ENCODE measurements around the gene ECI1.
"Not testable (repeated sequence)": the region's sequence is repeated elsewhere in the genome, so short reads cannot be mapped to it uniquely, and the experiment has no call there.

The ECI1 gene

GRCh38 chr16:2257726-2258125, 6.3 kb upstream of the ECI1 start:
- no peaks in the 10 kb centered on the region for H3K4me1 Mint-ChIP-seq (ENCODE audit: low read depth in 2 of 2)
- ATAC-seq (replicated peaks): no peak
- H3K36me3 Mint-ChIP-seq (ENCODE audit: insufficient read depth): peaks cover 100% of the 10 kb centered on the region
- no peaks in the 10 kb centered on the region for H3K27me3 Mint-ChIP-seq
- no peaks in the 10 kb centered on the region for H3K9me3 Mint-ChIP-seq
- no peak overlapping the region for H3K27ac Mint-ChIP-seq
- H3K4me3 Mint-ChIP-seq: no peak overlapping the region
- DNase-seq: no peak

- H3K27me3 Mint-ChIP-seq: no peaks in the 10 kb centered on the region
- ATAC-seq (replicated peaks): no peak
- peak overlapping the region in 1 of 2 donors; percentile 65 for H3K27ac Mint-ChIP-seq
- H3K4me3 Mint-ChIP-seq: no peak overlapping the region
- no peaks in the 10 kb centered on the region for H3K4me1 Mint-ChIP-seq (ENCODE audit: low read depth in 2 of 2)
- DNase-seq: no peak
- peaks cover 100% of the 10 kb centered on the region for H3K36me3 Mint-ChIP-seq (ENCODE audit: insufficient read depth)
- no peaks in the 10 kb centered on the region for H3K9me3 Mint-ChIP-seq
Measured at GRCh38 chr16:2256531-2257140, 5.2 kb upstream of the ECI1 start.

- H3K36me3 Mint-ChIP-seq (ENCODE audit: insufficient read depth): peaks cover 82% of the 10 kb centered on the region
- H3K4me3 Mint-ChIP-seq: no peak overlapping the region
- H3K27ac Mint-ChIP-seq: peak overlapping the region; percentile 49 to 75
- no peaks in the 10 kb centered on the region for H3K9me3 Mint-ChIP-seq
- ATAC-seq (replicated peaks) (no peak), DNase-seq (no peak)
- no peaks in the 10 kb centered on the region for H3K27me3 Mint-ChIP-seq
- peaks cover 2 to 4% of the 10 kb centered on the region in 2 donors for H3K4me1 Mint-ChIP-seq (ENCODE audit: low read depth in 2 of 2)
Measured at GRCh38 chr16:2253293-2253692, 1.9 kb upstream of the ECI1 start.

GRCh38 chr16:2252806-2253148, 1.4 kb upstream of the ECI1 start:
- Mint-ChIP-seq H3K4me1 (ENCODE audit: low read depth in 2 of 2) (peaks cover 2 to 4% of the 10 kb centered on the region in 2 donors), H3K27me3 (no peaks in the 10 kb centered on the region), H3K4me3 (peak overlapping the region in 1 of 2 donors; percentile 88), H3K27ac (peak overlapping the region; percentile 49 to 75), H3K9me3 (no peaks in the 10 kb centered on the region), H3K36me3 (ENCODE audit: insufficient read depth) (peaks cover 77% of the 10 kb centered on the region)
- DNase-seq: no peak
- ATAC-seq (replicated peaks): no peak

- H3K4me3 Mint-ChIP-seq: peak overlapping the region; percentile 87 to 88
- ATAC-seq (replicated peaks) (peak; percentile 27), DNase-seq (peak; percentile 28 to 37 (median 31))
- peak overlapping the region; percentile 91 to 92 for H3K27ac Mint-ChIP-seq
- peaks cover 2 to 4% of the 10 kb centered on the region in 2 donors for H3K4me1 Mint-ChIP-seq (ENCODE audit: low read depth in 2 of 2)
- H3K27me3 Mint-ChIP-seq: no peaks in the 10 kb centered on the region
- H3K9me3 Mint-ChIP-seq: no peaks in the 10 kb centered on the region
- peaks cover 57% of the 10 kb centered on the region for H3K36me3 Mint-ChIP-seq (ENCODE audit: insufficient read depth)
Measured at GRCh38 chr16:2250652-2251295, 613 bp downstream of the ECI1 start.

GRCh38 chr16:2246301-2246885, 5.0 kb downstream of the ECI1 start:
- DNase-seq (no peak), ATAC-seq (replicated peaks) (no peak)
- Mint-ChIP-seq H3K4me3 (no peak overlapping the region), H3K9me3 (no peaks in the 10 kb centered on the region), H3K27me3 (no peaks in the 10 kb centered on the region), H3K36me3 (ENCODE audit: insufficient read depth) (peaks cover 17% of the 10 kb centered on the region), H3K27ac (no peak overlapping the region), H3K4me1 (ENCODE audit: low read depth in 2 of 2) (peaks cover 2 to 4% of the 10 kb centered on the region in 2 donors)

GRCh38 chr16:2244926-2245795, 6.2 kb downstream of the ECI1 start:
- Mint-ChIP-seq H3K27ac (no peak overlapping the region), H3K27me3 (no peaks in the 10 kb centered on the region), H3K9me3 (no peaks in the 10 kb centered on the region), H3K36me3 (ENCODE audit: insufficient read depth) (peaks cover 8% of the 10 kb centered on the region), H3K4me3 (no peak overlapping the region), H3K4me1 (ENCODE audit: low read depth in 2 of 2) (no peaks in the 10 kb centered on the region)
- no peak for ATAC-seq (replicated peaks)
- DNase-seq: no peak

- H3K4me1 Mint-ChIP-seq (ENCODE audit: low read depth in 2 of 2): no peaks in the 10 kb centered on the region
- ATAC-seq (replicated peaks) (no peak), DNase-seq (no peak)
- peak overlapping the region in 1 of 2 donors; percentile 57 for H3K27ac Mint-ChIP-seq
- H3K4me3 Mint-ChIP-seq: no peak overlapping the region
- peaks cover 4% of the 10 kb centered on the region for H3K36me3 Mint-ChIP-seq (ENCODE audit: insufficient read depth)
- H3K9me3 Mint-ChIP-seq: no peaks in the 10 kb centered on the region
- H3K27me3 Mint-ChIP-seq: no peaks in the 10 kb centered on the region
Measured at GRCh38 chr16:2244301-2244700, 7.1 kb downstream of the ECI1 start.

GRCh38 chr16:2243781-2244180, 7.6 kb downstream of the ECI1 start:
- ATAC-seq (replicated peaks) (no peak), DNase-seq (no peak)
- peaks cover 4% of the 10 kb centered on the region for H3K36me3 Mint-ChIP-seq (ENCODE audit: insufficient read depth)
- peak overlapping the region in 1 of 2 donors; percentile 57 for H3K27ac Mint-ChIP-seq
- H3K4me1 Mint-ChIP-seq (ENCODE audit: low read depth in 2 of 2): no peaks in the 10 kb centered on the region
- H3K9me3 Mint-ChIP-seq: no peaks in the 10 kb centered on the region
- H3K27me3 Mint-ChIP-seq: no peaks in the 10 kb centered on the region
- no peak overlapping the region for H3K4me3 Mint-ChIP-seq

GRCh38 chr16:2243031-2243528, 8.3 kb downstream of the ECI1 start:
- peaks cover 4% of the 10 kb centered on the region for H3K36me3 Mint-ChIP-seq (ENCODE audit: insufficient read depth)
- H3K27me3 Mint-ChIP-seq: no peaks in the 10 kb centered on the region
- DNase-seq (no peak), ATAC-seq (replicated peaks) (no peak)
- H3K4me3 Mint-ChIP-seq: no peak overlapping the region
- no peak overlapping the region for H3K27ac Mint-ChIP-seq
- no peaks in the 10 kb centered on the region for H3K4me1 Mint-ChIP-seq (ENCODE audit: low read depth in 2 of 2)
- H3K9me3 Mint-ChIP-seq: no peaks in the 10 kb centered on the region

- Mint-ChIP-seq H3K4me3 (no peak overlapping the region), H3K27me3 (no peaks in the 10 kb centered on the region), H3K4me1 (ENCODE audit: low read depth in 2 of 2) (no peaks in the 10 kb centered on the region), H3K36me3 (ENCODE audit: insufficient read depth) (peaks cover 4% of the 10 kb centered on the region), H3K27ac (peak overlapping the region in 1 of 2 donors; percentile 19), H3K9me3 (no peaks in the 10 kb centered on the region)
- ATAC-seq (replicated peaks) (no peak), DNase-seq (no peak)
Measured at GRCh38 chr16:2242598-2242997, 8.8 kb downstream of the ECI1 start.

GRCh38 chr16:2240331-2240730, 11.1 kb downstream of the ECI1 start:
- not testable (repeated sequence) for H3K36me3 Mint-ChIP-seq (ENCODE audit: insufficient read depth); ATAC-seq (replicated peaks); H3K9me3 Mint-ChIP-seq; H3K4me1 Mint-ChIP-seq (ENCODE audit: low read depth in 2 of 2); H3K4me3 Mint-ChIP-seq; H3K27me3 Mint-ChIP-seq; H3K27ac Mint-ChIP-seq; DNase-seq

GRCh38 chr16:2238838-2239675, 12.3 kb downstream of the ECI1 start:
- no peak for ATAC-seq (replicated peaks)
- no peak for DNase-seq
- no peak overlapping the region for H3K27ac Mint-ChIP-seq
- no peaks in the 10 kb centered on the region for H3K27me3 Mint-ChIP-seq
- H3K9me3 Mint-ChIP-seq: no peaks in the 10 kb centered on the region
- H3K36me3 Mint-ChIP-seq (ENCODE audit: insufficient read depth): peaks cover 6% of the 10 kb centered on the region
- no peak overlapping the region for H3K4me3 Mint-ChIP-seq
- no peaks in the 10 kb centered on the region for H3K4me1 Mint-ChIP-seq (ENCODE audit: low read depth in 2 of 2)

Data from effector memory CD8-positive, alpha-beta T cell (primary cell).